AG09309 (cell line): ENCODE measurements around the gene DPAGT1.
A peak's percentile ranks its signal among the peaks of the same experiment; 100 is the strongest.

Experiments used
- DNase-seq: peaks from one replicate; pipeline ENCODE4 v3.0.0-alpha.2; 2010; ENCODE audit warnings: low read depth
- H3K4me3 ChIP-seq: 2 replicates; pipeline ENCODE4 v1.5.1; 2011; ENCODE audit warnings: mild to moderate bottlenecking, low read depth, low read length, moderate library complexity; ENCODE audit not compliant: control insufficient read depth
- CTCF ChIP-seq: IDR thresholded peaks from 2 replicates; pipeline ENCODE4 v1.5.1; 2011; ENCODE audit warnings: mild to moderate bottlenecking, low read depth, low read length, inconsistent platforms; ENCODE audit not compliant: insufficient read depth, control insufficient read depth; ENCODE audit errors: missing control alignments

DPAGT1 gene

GRCh38 chr11:119092880-119093842 is 8.5 kb downstream of the DPAGT1 start:
- no peak for DNase-seq
- TF ChIP-seq CTCF: no peak
- peak overlapping the region; percentile 90 for H3K4me3 ChIP-seq

GRCh38 chr11:119091966-119092879 is 9.4 kb downstream of the DPAGT1 start:
- peak overlapping the region; percentile 90 for H3K4me3 ChIP-seq
- no peak for DNase-seq
- no peak for TF ChIP-seq CTCF

- DNase-seq: no peak
- no peak overlapping the region for H3K4me3 ChIP-seq
- no peak for TF ChIP-seq CTCF
These were observed 10.5 kb downstream of the DPAGT1 start for GRCh38 chr11:119091178-119091577.

- no peak for TF ChIP-seq CTCF
- no peak overlapping the region for H3K4me3 ChIP-seq
- DNase-seq: no peak
These were observed 12.3 kb downstream of the DPAGT1 start for GRCh38 chr11:119089319-119089718.

GRCh38 chr11:119088406-119088805 is 13.2 kb downstream of the DPAGT1 start:
- H3K4me3 ChIP-seq: no peak overlapping the region
- DNase-seq: no peak
- TF ChIP-seq CTCF: no peak

- H3K4me3 ChIP-seq: no peak overlapping the region
- DNase-seq: no peak
- TF ChIP-seq CTCF: no peak
These were observed 13.9 kb downstream of the DPAGT1 start for GRCh38 chr11:119087747-119088241.
